PC-3 (cell line): ENCODE results near the gene WNT8A. TPM values are rescaled to one million over a fixed set of nuclear protein-coding genes. Genes with fewer than 3 reads are reported as not detected.

Experiments
- ATAC-seq: fragments of 200-7000 bp; cut with Tn5 transposase; 2 replicates; pipeline ENCODE4 v1.9.1; 2020; ENCODE audit warnings: mild to moderate bottlenecking, moderate library complexity
- BruUV-seq: library from RNA; stranded (reverse); fragments of 400-500 nt; replicated peaks from 2 replicates; lab custom pipeline; 2021; lab: Mats Ljungman, UMichigan
- CTCF ChIA-PET: fragments of 300-600 bp; sonication (Branson Sonifier 250); formaldehyde crosslinking; loops from one replicate; lab custom pipeline; 2022; ENCODE audit warnings: antibody characterized with exemption; lab: Charles Lee
- POLR2A ChIA-PET: fragments of 300-600 bp; sonication (Branson Sonifier 250); formaldehyde crosslinking; loops from one replicate; lab custom pipeline; 2022; ENCODE audit warnings: antibody characterized with exemption; ENCODE audit not compliant: unreplicated experiment; lab: Charles Lee
- DNase-seq: peaks from one replicate; pipeline ENCODE4 v3.0.0-alpha.2; 2015
- H2AFZ ChIP-seq: fragments of 300-600 bp; sonication (generic); 2 replicates; pipeline ENCODE4 v1.6.0; 2016; ENCODE audit warnings: antibody characterized with exemption, low read length
- H3F3A ChIP-seq: fragments of 300-600 bp; sonication (generic); one replicate; pipeline ENCODE4 v1.6.0; 2017; ENCODE audit warnings: antibody characterized with exemption, low read length, control low read depth, mild to moderate bottlenecking; ENCODE audit not compliant: unreplicated experiment
- H3K27ac ChIP-seq: fragments of 300-600 bp; sonication (generic); 2 replicates; pipeline ENCODE4 v1.5.1; 2016; ENCODE audit warnings: mild to moderate bottlenecking, low read length
- H3K27me3 ChIP-seq: fragments of 300-600 bp; sonication (generic); 2 replicates; pipeline ENCODE4 v1.6.1; 2016; ENCODE audit warnings: low read length, mixed read lengths
- H3K36me3 ChIP-seq: fragments of 300-600 bp; sonication (generic); 2 replicates; pipeline ENCODE4 v1.6.1; 2016; ENCODE audit warnings: low read depth, mixed run types, low read length, mixed read lengths
- H3K4me1 ChIP-seq: fragments of 300-600 bp; sonication (generic); 2 replicates; pipeline ENCODE4 v1.5.1; 2016; ENCODE audit warnings: low read length; ENCODE audit not compliant: insufficient read depth
- H3K4me2 ChIP-seq: fragments of 300-600 bp; sonication (generic); 2 replicates; pipeline ENCODE4 v1.6.0; 2016; ENCODE audit warnings: low read length
- H3K4me3 ChIP-seq: fragments of 300-600 bp; sonication (generic); 2 replicates; pipeline ENCODE4 v1.5.1; 2016; ENCODE audit warnings: mild to moderate bottlenecking, low read length, mixed read lengths
- H3K79me2 ChIP-seq: fragments of 300-600 bp; sonication (generic); 2 replicates; pipeline ENCODE4 v1.6.1; 2017; ENCODE audit warnings: low read length, mixed read lengths
- H3K9ac ChIP-seq: fragments of 300-600 bp; sonication (generic); 2 replicates; pipeline ENCODE4 v1.6.0; 2016; ENCODE audit warnings: mild to moderate bottlenecking, low read length
- H3K9me2 ChIP-seq: fragments of 300-600 bp; sonication (generic); replicated peaks from 2 replicates; pipeline ENCODE4 v1.6.1; 2016; ENCODE audit warnings: mixed run types, low read length, mixed read lengths
- H3K9me3 ChIP-seq: fragments of 300-600 bp; sonication (generic); 2 replicates; pipeline ENCODE4 v1.6.1; 2016; ENCODE audit warnings: low read length, mixed read lengths
- H4K20me1 ChIP-seq: fragments of 300-600 bp; sonication (generic); 2 replicates; pipeline ENCODE4 v1.6.1; 2016; ENCODE audit warnings: low read length, mixed read lengths
- CTCF ChIP-seq: fragments of 300-600 bp; sonication (generic); conservative IDR thresholded peaks from 2 replicates; pipeline ENCODE4 v1.5.1; 2017; ENCODE audit warnings: antibody characterized with exemption, low read depth, mild to moderate bottlenecking, low read length
- EZH2 ChIP-seq: fragments of 300-600 bp; sonication (generic); IDR thresholded peaks from one replicate; pipeline ENCODE4 v1.6.1; 2017; ENCODE audit warnings: antibody characterized with exemption, mild to moderate bottlenecking, low read length; ENCODE audit not compliant: unreplicated experiment
- EZH2phosphoT487 ChIP-seq: fragments of 300-600 bp; sonication (generic); IDR thresholded peaks from 2 replicates; pipeline ENCODE4 v1.6.1; 2018; ENCODE audit warnings: mild to moderate bottlenecking, antibody characterized with exemption, low read length, borderline replicate concordance
- intact Hi-C: fragments of 100-400 bp; cut with micrococcal nuclease; formaldehyde crosslinking; loops from 2 replicates; pipeline ENCODE4 v1.9.0; 2023
- total RNA-seq: library from RNA; depleted of rRNA; stranded (reverse); fragments of >200 nt; gene quantifications from 2 replicates; pipeline ENCODE4 v1.2.3, GENCODE V29; 2014

Gene WNT8A
- total RNA-seq, 1 experiment from 2014 or later = not detected

DNA sequence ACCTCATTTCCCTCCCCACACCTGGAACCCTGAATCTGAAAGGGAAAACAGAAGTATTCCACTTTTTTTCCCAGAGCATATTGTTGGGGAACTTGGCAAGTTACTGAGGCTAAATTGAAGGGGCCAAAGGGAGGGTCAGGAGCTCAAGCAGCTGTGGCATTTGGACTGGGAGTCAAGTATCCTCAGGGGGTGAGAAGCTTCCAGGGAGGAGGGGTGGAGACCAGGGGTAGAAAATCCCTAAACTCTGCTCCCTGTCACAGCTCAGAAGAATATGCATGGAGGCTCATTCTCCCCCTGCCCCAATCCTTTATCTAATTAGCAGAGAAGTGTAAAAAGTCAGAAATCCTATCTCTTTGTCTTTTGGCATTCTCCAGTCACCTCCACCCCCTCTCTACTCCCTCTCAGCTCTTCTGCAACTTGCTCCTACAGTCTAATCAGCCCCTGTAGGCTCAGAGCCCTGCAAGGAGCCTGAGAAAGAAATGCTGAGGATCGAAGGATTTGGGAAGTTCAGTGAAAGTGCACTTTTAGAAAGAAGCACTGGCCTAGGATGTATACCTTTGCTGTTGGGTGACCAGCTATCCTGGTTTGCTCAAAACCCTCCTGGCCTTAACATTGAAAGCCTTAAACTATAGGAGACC lies 5.7 kb upstream of the WNT8A start:
- no peaks in the 10 kb centered on the region for H3F3A ChIP-seq
- POLR2A ChIA-PET = no interaction called here
- no peaks in the 10 kb centered on the region for H3K9me3 ChIP-seq
- ATAC-seq (no peak), DNase-seq (no peak)
- no peaks in the 10 kb centered on the region; the same call in 1 of the 2 replicates for H3K36me3 ChIP-seq
- H3K27ac ChIP-seq = no peak overlapping the region
- H3K4me2 ChIP-seq = no peak overlapping the region
- H3K4me1 ChIP-seq = no peaks in the 10 kb centered on the region
- CTCF ChIA-PET = interaction anchor here (1.3 kb wide), 1 partner anchor 42 kb away, joined by 3 read pairs; no protein-coding TSS in a partner anchor
- TF ChIP-seq EZH2phosphoT487 (no peak), CTCF (no peak), EZH2 (no peak)
- H2AFZ ChIP-seq = no peak overlapping the region
- no peaks in the 10 kb centered on the region for H4K20me1 ChIP-seq
- no peaks in the 10 kb centered on the region for H3K27me3 ChIP-seq
- no TSS peak for BruUV-seq
- intact Hi-C loops = no loop called here
- no peaks in the 10 kb centered on the region for H3K79me2 ChIP-seq
- H3K9ac ChIP-seq = no peak overlapping the region
- no peak overlapping the region for H3K4me3 ChIP-seq
- no peaks in the 10 kb centered on the region for H3K9me2 ChIP-seq

GRCh38 chr5:138082033-138082432 lies 1.8 kb upstream of the WNT8A start:
- Histone ChIP-seq H4K20me1 (no peaks in the 10 kb centered on the region), H3K4me1 (no peaks in the 10 kb centered on the region), H3K27ac (no peak overlapping the region), H3K9me2 (no peaks in the 10 kb centered on the region), H3F3A (no peaks in the 10 kb centered on the region), H3K4me2 (no peak overlapping the region), H3K27me3 (no peaks in the 10 kb centered on the region), H3K9me3 (no peaks in the 10 kb centered on the region), H2AFZ (no peak overlapping the region), H3K36me3 (no peaks in the 10 kb centered on the region; the same call in 1 of the 2 replicates), H3K9ac (no peak overlapping the region), H3K79me2 (no peaks in the 10 kb centered on the region), H3K4me3 (no peak overlapping the region)
- intact Hi-C loops = no loop called here
- DNase-seq (no peak), ATAC-seq (no peak)
- ChIA-PET POLR2A (no interaction called here), CTCF (interaction anchor here (0.5 kb wide), 1 partner anchor 51 kb away, joined by 3 read pairs; no protein-coding TSS in a partner anchor)
- BruUV-seq = no TSS peak
- TF ChIP-seq EZH2 = no peak
- TF ChIP-seq EZH2phosphoT487 = no peak

DNA sequence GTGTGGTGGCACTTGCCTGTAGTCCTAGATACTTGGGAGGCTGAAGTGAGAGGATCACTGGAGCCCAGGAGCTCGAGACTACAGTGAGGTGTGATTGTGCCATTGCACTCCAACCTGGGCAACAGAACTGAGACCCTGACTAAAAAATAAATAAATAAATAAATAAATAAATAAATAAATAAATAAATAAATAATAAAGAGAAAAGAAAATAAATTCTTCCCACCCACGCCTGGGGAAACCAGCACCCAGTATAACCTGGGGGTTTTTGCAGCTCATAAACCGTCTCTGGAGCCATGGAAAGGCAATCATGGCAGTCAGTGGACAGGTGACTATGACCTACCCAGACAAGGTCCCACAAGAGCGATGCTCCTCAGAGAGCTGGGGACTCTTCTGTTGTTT lies 7.9 kb downstream of the WNT8A start:
- Histone ChIP-seq H3K9ac (no peak overlapping the region), H3K9me2 (no peaks in the 10 kb centered on the region), H3K27me3 (no peaks in the 10 kb centered on the region), H3K9me3 (no peaks in the 10 kb centered on the region), H3K36me3 (no peaks in the 10 kb centered on the region), H3K4me1 (no peaks in the 10 kb centered on the region), H3K27ac (no peak overlapping the region), H4K20me1 (no peaks in the 10 kb centered on the region), H3K79me2 (no peaks in the 10 kb centered on the region), H3F3A (no peaks in the 10 kb centered on the region), H3K4me2 (no peak overlapping the region), H3K4me3 (no peak overlapping the region), H2AFZ (no peak overlapping the region)
- TF ChIP-seq EZH2 (no peak), CTCF (no peak), EZH2phosphoT487 (no peak)
- ChIA-PET CTCF (interaction anchor here (0.5 to 0.6 kb wide), 2 partner anchors 53 to 320 kb away, joined by 3 read pairs; no protein-coding TSS in a partner anchor), POLR2A (interaction anchor here (0.6 kb wide), 2 partner anchors 58 to 122 kb away, joined by 4 read pairs; no protein-coding TSS in a partner anchor)
- intact Hi-C loops = no loop called here
- ATAC-seq (no peak), DNase-seq (no peak)
- BruUV-seq = no TSS peak
